Ectodermal cell (in vitro differentiated cells): ENCODE measurements around the gene CENPC.

Experiments used
- H3K27ac ChIP-seq: 2 replicates; pipeline ENCODE4 v1.7.0; 2013; ENCODE audit warnings: mild to moderate bottlenecking, low read depth, low read length; ENCODE audit not compliant: insufficient read depth, poor library complexity, severe bottlenecking
- H3K27me3 ChIP-seq: 2 replicates; pipeline ENCODE4 v1.7.0; 2013; ENCODE audit warnings: mild to moderate bottlenecking, low read length; ENCODE audit not compliant: insufficient read depth, control insufficient read depth, poor library complexity, severe bottlenecking
- H3K36me3 ChIP-seq: one replicate; pipeline ENCODE4 v1.7.0; 2013; ENCODE audit warnings: low read length; ENCODE audit not compliant: control insufficient read depth, insufficient read depth
- H3K4me1 ChIP-seq: one replicate; pipeline ENCODE4 v1.7.0; 2013; ENCODE audit warnings: low read length; ENCODE audit not compliant: control insufficient read depth, insufficient read depth
- H3K4me3 ChIP-seq: 2 replicates; pipeline ENCODE4 v1.7.0; 2013; ENCODE audit warnings: low read depth, low read length, control low read depth; ENCODE audit not compliant: insufficient read depth
- H3K9me3 ChIP-seq: 2 replicates; pipeline ENCODE4 v1.7.0; 2013; ENCODE audit warnings: mild to moderate bottlenecking, low read length, moderate library complexity; ENCODE audit not compliant: control insufficient read depth
- WGBS, 2 experiments: methylation state at CpG; one replicate each; pipeline ENCODE4 v1.1.7; 2013; ENCODE audit warnings: missing lambda C conversion rate in 2 of 2; 5-methylcytosine and 5-hydroxymethylcytosine counted together

Gene CENPC

DNA sequence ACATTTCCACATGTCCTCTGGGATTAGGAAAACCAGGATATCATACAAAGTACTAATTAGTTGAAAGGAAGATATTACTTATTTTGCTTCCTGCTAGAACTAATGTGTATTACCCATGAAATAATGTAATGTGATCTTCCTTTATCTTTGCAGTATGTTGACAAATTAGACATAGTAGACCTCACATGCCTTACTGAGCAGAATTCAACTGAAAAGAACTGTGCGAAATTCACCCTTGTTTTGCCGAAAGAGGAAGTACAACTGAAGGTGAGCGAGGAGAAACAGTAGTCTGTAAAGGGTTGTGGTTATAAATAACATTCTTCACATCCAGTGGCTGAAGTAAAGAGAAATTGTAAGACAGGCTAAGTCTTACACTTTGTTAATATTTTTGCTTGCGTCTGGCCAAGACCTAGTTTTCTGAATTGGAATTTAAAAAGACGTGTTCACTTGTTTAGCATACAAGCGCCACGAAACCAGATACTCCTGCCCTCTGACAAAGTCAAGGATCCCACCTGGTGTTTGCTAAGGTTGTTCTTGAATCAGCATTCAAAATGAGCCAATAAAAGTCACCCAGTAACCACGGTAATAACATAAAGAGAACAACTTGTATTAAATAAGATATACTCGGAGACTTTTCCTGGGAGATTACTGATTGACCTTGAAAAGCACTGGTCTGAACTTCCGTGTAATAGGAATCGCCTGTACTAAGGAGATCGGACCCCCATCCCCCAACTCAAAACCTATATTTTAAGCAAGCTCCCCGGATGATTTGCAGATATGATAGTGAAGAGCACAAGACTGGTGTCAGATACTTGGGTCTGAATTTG lies 30.1 kb upstream of the CENPC start:
- WGBS, 2 experiments: 96 to 97% methylated on average over 12 to 13 of the region's 13 CpGs
- H3K27me3 ChIP-seq: no peaks in the 10 kb centered on the region
- H3K27ac ChIP-seq: no peak overlapping the region
- no peaks in the 10 kb centered on the region for H3K9me3 ChIP-seq
- H3K4me3 ChIP-seq: no peak overlapping the region
- no peaks in the 10 kb centered on the region for H3K4me1 ChIP-seq
- no peaks in the 10 kb centered on the region for H3K36me3 ChIP-seq

DNA sequence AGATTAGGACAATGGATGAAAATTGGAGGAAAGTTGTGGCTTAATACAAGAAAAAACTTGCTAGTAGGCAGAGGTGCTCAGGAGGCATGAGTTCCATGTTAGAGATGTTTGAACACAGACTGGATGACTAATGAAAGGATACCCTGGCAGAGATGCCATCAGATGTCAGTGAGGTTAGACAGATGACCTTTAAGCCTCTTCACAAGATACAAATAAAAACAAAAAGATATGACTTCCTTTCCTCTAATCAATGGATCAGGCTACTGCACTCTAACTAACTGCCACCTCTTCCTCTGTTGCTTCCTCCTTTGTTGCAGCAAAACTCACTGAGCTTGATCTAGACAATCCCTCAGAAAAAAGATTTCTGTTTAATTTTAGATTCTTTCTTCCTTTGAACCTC lies 27.9 kb upstream of the CENPC start:
- no peaks in the 10 kb centered on the region for H3K36me3 ChIP-seq
- no peaks in the 10 kb centered on the region for H3K27me3 ChIP-seq
- no peak overlapping the region for H3K27ac ChIP-seq
- H3K4me1 ChIP-seq: no peaks in the 10 kb centered on the region
- H3K9me3 ChIP-seq: no peaks in the 10 kb centered on the region
- H3K4me3 ChIP-seq: no peak overlapping the region

DNA sequence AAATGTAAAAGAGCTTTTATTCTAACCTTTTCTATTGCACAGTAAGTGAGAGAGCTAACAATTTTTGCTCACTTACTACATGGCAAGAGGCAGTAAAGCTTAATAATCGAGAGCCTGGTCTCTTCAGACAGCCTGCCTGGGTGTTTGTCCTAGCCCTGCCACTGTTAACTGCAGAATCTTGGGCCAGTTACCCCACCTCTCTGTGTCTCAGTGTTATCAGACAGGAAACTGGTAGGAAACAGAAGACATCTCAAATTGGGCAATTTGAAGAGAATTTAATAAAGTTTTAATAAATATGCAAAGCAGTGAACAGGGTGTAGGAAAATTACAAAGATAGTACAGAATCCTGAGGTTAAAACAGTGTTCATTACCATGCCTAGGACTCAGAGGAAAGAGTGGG lies 26.7 kb upstream of the CENPC start:
- Histone ChIP-seq H3K27ac (no peak overlapping the region), H3K4me3 (no peak overlapping the region), H3K4me1 (no peaks in the 10 kb centered on the region), H3K36me3 (no peaks in the 10 kb centered on the region), H3K9me3 (no peaks in the 10 kb centered on the region), H3K27me3 (no peaks in the 10 kb centered on the region)
- 88 to 90% methylated on average over 1 of the region's 1 CpG for WGBS, 2 experiments

DNA sequence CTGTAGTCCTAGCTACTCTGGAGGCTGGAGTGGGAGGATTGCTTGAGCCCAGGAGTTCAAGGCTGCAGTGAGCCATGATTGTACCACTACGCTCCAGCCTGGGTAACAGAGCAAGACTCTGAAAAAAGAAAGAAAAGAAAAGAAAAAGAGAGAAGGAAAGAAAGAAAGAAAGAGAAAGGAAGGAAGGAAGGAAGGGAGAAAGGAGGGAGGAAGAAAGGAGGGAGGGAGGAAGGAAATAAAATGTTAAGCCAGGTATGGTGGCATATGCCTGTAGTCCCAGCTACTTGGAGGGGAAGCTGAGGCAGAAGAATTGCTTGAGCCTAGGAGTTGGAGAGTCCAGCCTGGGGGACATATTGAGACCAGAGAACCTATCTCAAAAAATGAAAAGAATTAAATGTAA lies 25.2 kb upstream of the CENPC start:
- 92 to 94% methylated on average over 1 of the region's 1 CpG for WGBS, 2 experiments
- Histone ChIP-seq H3K27ac (no peak overlapping the region), H3K9me3 (no peaks in the 10 kb centered on the region), H3K4me1 (no peaks in the 10 kb centered on the region), H3K36me3 (no peaks in the 10 kb centered on the region), H3K27me3 (no peaks in the 10 kb centered on the region), H3K4me3 (no peak overlapping the region)

DNA sequence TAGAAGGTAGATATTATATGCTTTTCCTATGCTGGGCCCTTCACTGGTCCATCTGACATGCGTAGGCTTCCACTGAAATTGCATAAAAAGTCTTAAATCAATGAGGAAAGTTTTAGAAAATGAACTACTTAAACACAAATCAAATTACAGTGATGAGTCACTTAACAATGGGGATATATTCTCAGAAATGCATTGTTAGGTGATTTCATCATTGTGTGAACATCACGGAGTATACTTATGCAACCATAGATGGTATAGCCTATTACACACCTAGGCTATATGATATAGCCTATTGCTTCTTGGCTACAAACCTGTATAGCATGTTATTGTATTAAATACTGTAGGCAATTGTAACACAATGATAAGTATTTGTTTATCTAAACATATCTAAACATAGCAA lies 23.5 kb upstream of the CENPC start:
- WGBS, 2 experiments: 95% methylated on average over 2 of the region's 2 CpGs; no CpG with 5 or more reads in 1 of the 2 experiments
- H3K4me1 ChIP-seq: no peaks in the 10 kb centered on the region
- H3K9me3 ChIP-seq: no peaks in the 10 kb centered on the region
- H3K4me3 ChIP-seq: no peak overlapping the region
- H3K27ac ChIP-seq: no peak overlapping the region
- no peaks in the 10 kb centered on the region for H3K27me3 ChIP-seq
- no peaks in the 10 kb centered on the region for H3K36me3 ChIP-seq

DNA sequence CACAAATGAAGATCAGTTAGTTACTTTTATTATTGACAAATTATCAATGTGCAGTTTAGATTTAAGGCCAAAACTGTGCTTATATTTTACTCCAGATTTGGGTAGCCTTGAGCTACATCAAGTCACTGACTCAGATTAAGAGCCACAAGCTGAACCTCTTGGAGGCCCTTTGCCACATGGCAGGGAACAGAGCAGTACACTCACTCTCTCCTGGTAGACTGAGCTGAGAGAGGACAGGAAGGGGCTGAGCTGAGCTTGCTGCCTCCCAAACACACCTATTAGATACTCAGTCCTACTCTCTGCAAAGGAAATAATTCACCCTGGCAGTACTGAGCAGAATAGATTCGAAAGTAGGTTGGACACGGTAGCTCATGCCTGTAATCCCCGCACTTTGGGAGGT lies 21.0 kb upstream of the CENPC start:
- H3K4me3 ChIP-seq: no peak overlapping the region
- no peaks in the 10 kb centered on the region for H3K27me3 ChIP-seq
- no peak overlapping the region for H3K27ac ChIP-seq
- 92 to 95% methylated on average over 3 of the region's 3 CpGs for WGBS, 2 experiments
- H3K9me3 ChIP-seq: no peaks in the 10 kb centered on the region
- no peaks in the 10 kb centered on the region for H3K36me3 ChIP-seq
- no peaks in the 10 kb centered on the region for H3K4me1 ChIP-seq

DNA sequence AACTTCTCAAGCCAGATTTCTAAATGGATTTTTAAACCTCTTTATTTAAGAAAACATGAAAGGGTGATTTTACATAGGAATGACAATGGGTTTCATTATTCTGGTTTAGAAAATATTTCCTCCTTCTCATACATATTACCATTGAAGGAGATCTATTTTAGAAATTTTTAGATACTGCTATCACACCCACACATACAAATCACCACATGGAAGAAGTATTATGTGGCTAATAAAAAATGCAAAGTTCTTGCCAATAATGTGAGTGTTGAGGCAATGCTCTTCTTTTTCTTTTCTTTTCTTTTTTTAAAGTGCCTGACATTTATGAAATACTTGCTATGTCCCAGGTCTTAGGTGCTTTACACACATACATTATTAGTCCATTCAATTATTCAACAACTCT lies 20.0 kb upstream of the CENPC start:
- Histone ChIP-seq H3K27me3 (no peaks in the 10 kb centered on the region), H3K36me3 (no peaks in the 10 kb centered on the region), H3K27ac (no peak overlapping the region), H3K9me3 (no peaks in the 10 kb centered on the region), H3K4me3 (no peak overlapping the region), H3K4me1 (no peaks in the 10 kb centered on the region)

DNA sequence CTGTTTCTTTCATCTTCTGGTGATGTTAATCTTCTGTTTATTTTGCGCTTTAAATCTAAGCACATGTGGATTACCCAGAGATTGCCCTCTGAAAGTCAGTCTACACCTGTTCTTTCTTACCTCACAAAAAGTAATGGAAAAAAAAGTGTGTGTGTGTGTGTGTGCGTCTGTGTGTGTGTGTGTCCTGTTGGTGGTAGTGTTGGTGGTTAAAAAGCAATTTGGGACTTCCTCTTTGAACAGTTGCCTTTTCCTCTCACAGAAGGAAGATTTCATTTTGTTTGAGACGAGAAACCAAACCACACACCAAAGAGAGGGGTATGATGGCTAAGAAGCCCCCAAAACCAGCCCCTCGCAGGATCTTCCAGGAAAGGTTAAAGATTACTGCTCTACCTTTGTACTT lies 13.2 kb upstream of the CENPC start, which contains the start of gene STAP1:
Gene STAP1, plus strand, starts transcription at position 235 of the 400 bp plus-strand sequence. Its CDS starts 83 bp downstream, at position 318.
- 98 to 100% methylated on average over 3 to 4 of the region's 4 CpGs for WGBS, 2 experiments
- Histone ChIP-seq H3K4me1 (no peaks in the 10 kb centered on the region), H3K27me3 (no peaks in the 10 kb centered on the region)

DNA sequence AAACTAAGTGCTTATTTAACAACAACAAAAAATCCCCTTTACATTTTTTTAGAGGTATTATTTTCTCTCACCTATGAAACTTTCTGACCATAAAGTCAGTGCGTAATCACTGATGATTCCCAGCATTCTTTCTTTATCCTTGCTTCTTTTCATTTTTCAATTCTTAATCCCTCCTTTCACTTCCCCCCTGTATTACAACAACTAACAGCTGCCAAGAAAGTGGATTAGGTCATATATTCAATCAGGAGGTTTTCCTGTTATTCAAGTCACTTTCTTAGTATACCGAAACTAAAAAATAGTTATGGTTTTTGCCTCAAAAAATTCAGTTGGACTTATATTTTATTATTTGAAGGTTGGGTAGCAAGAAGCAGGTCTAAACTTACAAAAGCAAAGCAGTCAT lies 11.1 kb upstream of the CENPC start:
- H3K4me3 ChIP-seq: no peak overlapping the region
- WGBS, 2 experiments: 90 to 93% methylated on average over 1 of the region's 2 CpGs
- H3K36me3 ChIP-seq: no peaks in the 10 kb centered on the region
- no peaks in the 10 kb centered on the region for H3K9me3 ChIP-seq
- no peak overlapping the region for H3K27ac ChIP-seq
- no peaks in the 10 kb centered on the region for H3K4me1 ChIP-seq
- no peaks in the 10 kb centered on the region for H3K27me3 ChIP-seq

More for the DNA sequence above, 13.2 kb upstream of the CENPC start, which contains the start of gene STAP1:
- H3K27ac ChIP-seq: no peak within 1 kb of the TSS
- no peaks in the 10 kb centered on the region for H3K36me3 ChIP-seq
- H3K4me3 ChIP-seq: no peak within 1 kb of the TSS
- no peaks in the 10 kb centered on the region for H3K9me3 ChIP-seq

DNA sequence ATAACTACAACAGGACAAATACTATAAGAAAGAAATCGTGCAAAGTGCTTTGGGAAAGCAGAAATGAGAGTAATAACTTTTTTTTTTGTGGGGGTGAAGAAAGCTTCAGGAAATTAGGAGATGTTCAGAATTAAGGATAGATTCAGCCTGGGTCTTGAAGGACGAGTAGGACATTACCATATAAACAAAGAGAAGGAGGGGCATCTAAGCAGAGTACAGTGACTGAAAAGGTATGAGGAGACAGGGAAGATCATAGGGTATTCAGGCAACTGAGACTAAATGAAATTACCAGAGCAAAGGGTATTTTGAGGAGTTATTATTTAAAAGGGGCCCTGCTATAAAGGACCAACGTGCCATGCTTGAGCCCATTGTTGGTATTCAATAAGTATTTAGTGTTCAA lies 10.1 kb upstream of the CENPC start:
- H3K4me3 ChIP-seq: no peak overlapping the region
- no peaks in the 10 kb centered on the region for H3K36me3 ChIP-seq
- WGBS, 2 experiments: 80 to 81% methylated on average over 3 of the region's 3 CpGs
- H3K27ac ChIP-seq: no peak overlapping the region
- no peaks in the 10 kb centered on the region for H3K27me3 ChIP-seq
- H3K9me3 ChIP-seq: no peaks in the 10 kb centered on the region
- H3K4me1 ChIP-seq: no peaks in the 10 kb centered on the region
